HUES48 (cell line): ENCODE measurements around the gene TMEM26.

ENCODE experiments used
- H3K27ac ChIP-seq: one replicate; pipeline ENCODE4 v1.7.0; 2013; ENCODE audit warnings: low read depth, low read length, inconsistent platforms
- H3K27me3 ChIP-seq: 2 replicates; pipeline ENCODE4 v1.6.1; 2013; ENCODE audit warnings: mild to moderate bottlenecking, low read length; ENCODE audit not compliant: control insufficient read depth, insufficient read depth
- H3K36me3 ChIP-seq: 2 replicates; pipeline ENCODE4 v1.6.1; 2013; ENCODE audit warnings: low read length; ENCODE audit not compliant: control insufficient read depth, insufficient read depth
- H3K4me1 ChIP-seq: 2 replicates; pipeline ENCODE4 v1.6.1; 2013; ENCODE audit warnings: mild to moderate bottlenecking, low read length; ENCODE audit not compliant: control insufficient read depth, insufficient read depth
- H3K4me3 ChIP-seq: 2 replicates; pipeline ENCODE4 v1.5.1; 2013; ENCODE audit warnings: mild to moderate bottlenecking, low read depth, low read length
- H3K9ac ChIP-seq: 2 replicates; pipeline ENCODE4 v1.6.1; 2013; ENCODE audit warnings: mild to moderate bottlenecking, low read depth, low read length, moderate library complexity
- H3K9me3 ChIP-seq: 2 replicates; pipeline ENCODE4 v1.6.1; 2013; ENCODE audit warnings: low read length; ENCODE audit not compliant: control insufficient read depth, insufficient read depth

TMEM26 gene

DNA sequence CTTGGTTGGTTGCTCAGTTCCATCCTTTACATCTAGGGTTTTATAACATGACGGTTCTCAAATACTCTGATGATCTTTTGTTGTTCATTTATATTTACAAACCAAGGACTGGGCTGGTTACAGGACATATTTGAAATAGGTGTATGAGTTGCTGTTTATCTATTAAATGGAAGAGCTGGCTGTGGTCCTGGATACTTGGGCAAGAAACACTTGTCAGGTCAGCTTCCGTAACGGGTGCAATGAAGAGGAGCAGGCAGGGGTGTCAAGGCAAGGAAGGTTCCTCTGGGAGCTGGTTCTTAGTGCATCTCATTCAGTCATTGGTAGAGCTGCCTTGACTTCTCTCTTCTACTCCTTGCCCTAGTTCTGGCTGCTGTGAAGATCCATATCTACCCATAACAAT, 4.8 kb upstream of the TMEM26 start:
- H3K36me3 ChIP-seq: no peaks in the 10 kb centered on the region
- H3K4me1 ChIP-seq: peaks cover 8% of the 10 kb centered on the region
- no peaks in the 10 kb centered on the region for H3K9me3 ChIP-seq
- H3K4me3 ChIP-seq: no peak overlapping the region
- peaks cover 22% of the 10 kb centered on the region for H3K27me3 ChIP-seq
- H3K27ac ChIP-seq: no peak overlapping the region
- H3K9ac ChIP-seq: no peak overlapping the region

DNA sequence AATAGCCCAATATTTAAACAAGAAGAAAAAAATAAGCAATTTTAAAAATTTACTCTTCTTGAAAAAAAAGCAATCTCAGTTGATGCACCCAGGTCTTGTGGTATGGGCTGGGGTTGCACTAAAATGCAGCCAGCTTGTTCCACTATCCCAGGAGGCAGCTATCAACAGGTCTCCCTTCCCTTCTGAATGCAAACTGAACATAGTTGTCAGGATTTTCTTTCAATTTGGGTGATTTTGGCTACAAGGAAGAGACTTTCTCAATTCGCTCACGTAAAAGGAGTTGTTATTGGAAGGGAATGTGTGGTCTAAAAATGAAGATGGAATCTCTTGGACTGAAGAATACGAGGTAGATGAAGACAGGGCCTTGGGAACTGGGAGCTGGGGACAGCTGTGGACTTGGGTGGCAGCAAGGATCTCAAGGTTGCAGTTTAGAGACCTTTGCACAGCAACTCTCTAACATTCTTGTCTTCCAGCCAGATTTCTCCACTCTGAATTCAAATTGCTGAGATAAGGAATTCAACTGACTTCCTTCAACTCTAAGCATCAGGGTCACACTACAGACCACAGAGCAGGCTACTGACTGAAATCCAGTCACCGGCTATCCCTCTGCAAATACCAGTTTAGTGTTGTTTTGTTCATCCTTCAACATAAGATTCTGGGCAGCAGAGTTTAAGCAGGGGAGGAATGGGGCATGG, 3.1 kb upstream of the TMEM26 start:
- Histone ChIP-seq H3K9me3 (no peaks in the 10 kb centered on the region), H3K27ac (no peak overlapping the region), H3K9ac (no peak overlapping the region), H3K4me3 (no peak overlapping the region), H3K36me3 (no peaks in the 10 kb centered on the region), H3K4me1 (peaks cover 10% of the 10 kb centered on the region), H3K27me3 (peaks cover 40% of the 10 kb centered on the region)

DNA sequence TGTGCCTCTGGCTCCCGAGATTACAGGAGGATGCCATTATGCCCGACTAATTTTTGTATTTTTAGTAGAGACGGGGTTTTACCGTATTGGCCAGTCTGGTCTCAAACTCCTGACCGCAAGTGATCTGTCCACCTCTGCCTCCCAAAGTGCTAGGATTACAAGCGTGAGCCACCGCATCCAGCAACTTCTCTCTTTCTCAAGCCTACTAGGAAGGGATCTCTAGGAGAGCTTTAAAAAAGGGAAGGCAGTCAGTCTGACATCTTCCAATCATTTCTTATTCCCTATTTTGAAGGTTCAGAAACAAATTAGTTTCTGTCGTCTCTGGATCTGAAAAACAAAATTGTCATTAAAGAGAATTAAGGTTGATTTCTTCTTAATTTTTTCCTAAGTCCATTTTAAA, 2.5 kb upstream of the TMEM26 start:
- H3K4me1 ChIP-seq: peaks cover 11% of the 10 kb centered on the region
- H3K9ac ChIP-seq: no peak overlapping the region
- peaks cover 45% of the 10 kb centered on the region for H3K27me3 ChIP-seq
- H3K4me3 ChIP-seq: no peak overlapping the region
- H3K9me3 ChIP-seq: no peaks in the 10 kb centered on the region
- H3K27ac ChIP-seq: no peak overlapping the region
- no peaks in the 10 kb centered on the region for H3K36me3 ChIP-seq

DNA sequence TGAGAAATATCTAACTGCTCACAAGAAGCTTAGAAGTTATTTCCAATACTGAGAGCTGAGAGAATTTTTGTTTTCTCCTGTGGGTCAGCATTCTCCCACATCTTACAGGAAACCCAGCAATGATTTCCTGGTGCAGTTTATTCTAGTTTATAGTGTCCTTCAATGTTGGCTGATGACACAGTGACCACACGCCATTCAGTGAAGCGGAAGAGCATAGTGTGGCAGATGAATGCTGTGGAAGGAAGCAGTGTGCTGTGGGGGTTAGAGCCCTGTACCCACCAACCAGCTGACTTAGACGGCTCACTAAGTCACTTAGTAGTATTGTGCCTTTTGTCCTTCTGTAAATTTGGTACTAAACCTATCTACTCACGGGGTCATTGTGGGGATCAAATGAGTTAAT, 1.4 kb upstream of the TMEM26 start:
- Histone ChIP-seq H3K4me1 (peaks cover 11% of the 10 kb centered on the region), H3K27me3 (peaks cover 45% of the 10 kb centered on the region), H3K36me3 (no peaks in the 10 kb centered on the region), H3K4me3 (no peak overlapping the region), H3K9me3 (no peaks in the 10 kb centered on the region), H3K9ac (no peak overlapping the region), H3K27ac (no peak overlapping the region)

DNA sequence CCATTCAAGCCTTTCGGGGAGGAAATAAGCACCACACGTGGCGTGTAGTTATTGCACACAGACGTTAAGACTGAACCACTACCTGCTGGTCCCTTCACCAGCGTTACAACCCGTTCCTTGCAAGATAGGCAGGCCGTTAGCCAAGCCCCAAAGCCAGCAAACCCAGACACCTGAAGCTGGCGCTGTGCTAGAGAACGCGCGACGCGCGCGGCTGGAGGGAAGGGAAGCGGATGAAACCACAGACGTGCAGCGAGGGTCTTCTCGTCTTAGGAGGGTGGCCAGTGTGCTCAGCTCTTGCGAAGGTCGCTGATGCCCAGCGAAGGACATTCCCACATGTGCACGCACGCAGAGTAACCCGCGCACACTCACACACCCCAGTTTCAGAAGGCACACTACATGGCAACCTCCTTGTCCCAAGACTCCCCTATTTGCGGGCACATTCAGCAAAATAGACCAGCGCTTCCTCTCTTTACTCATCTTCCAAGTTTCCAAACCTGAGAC, 980 bp downstream of the TMEM26 start:
- H3K4me1 ChIP-seq: peaks cover 11% of the 10 kb centered on the region
- no peaks in the 10 kb centered on the region for H3K9me3 ChIP-seq
- H3K36me3 ChIP-seq: no peaks in the 10 kb centered on the region
- H3K27ac ChIP-seq: no peak overlapping the region
- H3K9ac ChIP-seq: no peak overlapping the region
- peak overlapping the region; percentile 85 for H3K4me3 ChIP-seq
- peaks cover 45% of the 10 kb centered on the region for H3K27me3 ChIP-seq

DNA sequence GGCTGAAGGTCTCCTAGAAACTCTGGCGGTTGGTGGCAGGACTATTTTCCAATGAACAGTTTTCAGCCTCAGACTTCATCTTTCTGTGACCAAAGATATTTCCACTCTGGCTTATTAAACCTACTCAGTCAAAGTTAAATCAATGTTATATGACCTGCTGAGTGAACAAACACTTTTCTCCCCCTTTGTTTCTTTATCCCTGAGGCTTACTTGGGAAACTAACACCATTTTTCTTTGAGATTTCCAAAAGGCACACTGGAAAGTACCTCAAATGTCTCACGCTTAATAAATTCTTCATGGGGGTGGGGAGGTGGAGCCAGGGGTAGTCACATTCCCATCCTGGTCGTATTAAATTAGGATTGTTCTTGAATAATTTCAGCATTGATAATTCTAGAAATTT, 1.8 kb downstream of the TMEM26 start:
- Histone ChIP-seq H3K4me3 (no peak overlapping the region), H3K9me3 (no peaks in the 10 kb centered on the region), H3K27me3 (peaks cover 45% of the 10 kb centered on the region), H3K9ac (no peak overlapping the region), H3K4me1 (peaks cover 11% of the 10 kb centered on the region), H3K36me3 (no peaks in the 10 kb centered on the region), H3K27ac (no peak overlapping the region)

DNA sequence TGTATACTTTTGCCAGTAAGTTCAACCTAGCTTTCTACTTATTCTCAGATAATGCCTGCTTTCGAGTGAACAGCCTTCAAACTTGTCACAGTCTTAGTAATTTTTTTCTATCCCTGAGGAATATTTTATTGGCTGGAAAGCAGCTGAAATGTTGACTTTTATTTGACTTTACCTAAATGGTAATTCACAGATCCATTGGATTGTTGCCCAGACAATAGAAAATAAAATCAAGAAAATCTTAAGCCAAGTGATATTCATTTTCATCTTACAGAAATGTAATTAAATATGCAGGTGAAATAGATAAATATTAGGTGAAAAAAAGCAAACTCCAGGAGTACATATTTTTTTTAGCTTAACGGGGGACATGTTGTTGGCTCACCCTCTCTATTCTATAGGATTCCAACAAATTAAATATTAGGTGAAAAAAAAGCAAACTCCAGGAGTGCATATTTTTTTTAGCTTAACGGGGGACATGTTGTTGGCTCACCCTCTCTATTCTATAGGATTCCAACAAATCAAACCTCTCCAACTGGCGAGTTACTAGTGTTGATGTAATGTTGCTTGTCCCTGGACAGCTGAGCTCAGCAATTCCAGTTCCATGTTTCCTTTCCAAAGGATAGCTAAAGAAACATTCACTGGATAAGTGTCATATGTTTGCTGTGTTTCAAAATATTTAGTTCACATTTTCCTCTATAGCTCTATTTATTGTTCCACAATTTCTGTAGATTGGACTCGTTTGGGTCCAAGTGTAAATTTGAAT, 4.2 kb downstream of the TMEM26 start:
- H3K36me3 ChIP-seq: no peaks in the 10 kb centered on the region

DNA sequence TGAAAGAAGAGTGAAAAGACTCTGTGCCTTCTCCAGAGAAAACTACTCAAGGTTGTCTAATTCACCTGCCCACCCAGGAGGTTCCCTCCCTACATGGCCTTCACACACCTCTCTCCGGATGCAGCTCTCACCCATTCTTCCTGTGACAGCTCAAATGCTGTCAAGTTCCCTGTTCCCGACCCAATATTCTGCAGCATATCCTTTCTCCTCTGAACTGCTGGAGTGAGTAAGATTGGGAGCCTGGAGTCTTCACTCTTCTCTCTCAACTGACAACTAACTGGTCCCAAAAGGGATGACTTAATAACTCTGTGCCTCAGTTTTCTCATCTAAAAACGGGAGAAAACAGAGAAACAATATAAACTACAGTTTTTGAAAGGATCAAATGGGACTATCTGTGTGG, 5.1 kb downstream of the TMEM26 start:
- Histone ChIP-seq H3K9ac (no peak overlapping the region), H3K4me3 (no peak overlapping the region), H3K27me3 (peaks cover 24% of the 10 kb centered on the region)

More for the DNA sequence above, 4.2 kb downstream of the TMEM26 start:
- H3K9ac ChIP-seq: no peak overlapping the region
- H3K9me3 ChIP-seq: no peaks in the 10 kb centered on the region
- H3K4me1 ChIP-seq: peaks cover 10% of the 10 kb centered on the region
- peaks cover 33% of the 10 kb centered on the region for H3K27me3 ChIP-seq
- no peak overlapping the region for H3K4me3 ChIP-seq
- H3K27ac ChIP-seq: no peak overlapping the region

DNA sequence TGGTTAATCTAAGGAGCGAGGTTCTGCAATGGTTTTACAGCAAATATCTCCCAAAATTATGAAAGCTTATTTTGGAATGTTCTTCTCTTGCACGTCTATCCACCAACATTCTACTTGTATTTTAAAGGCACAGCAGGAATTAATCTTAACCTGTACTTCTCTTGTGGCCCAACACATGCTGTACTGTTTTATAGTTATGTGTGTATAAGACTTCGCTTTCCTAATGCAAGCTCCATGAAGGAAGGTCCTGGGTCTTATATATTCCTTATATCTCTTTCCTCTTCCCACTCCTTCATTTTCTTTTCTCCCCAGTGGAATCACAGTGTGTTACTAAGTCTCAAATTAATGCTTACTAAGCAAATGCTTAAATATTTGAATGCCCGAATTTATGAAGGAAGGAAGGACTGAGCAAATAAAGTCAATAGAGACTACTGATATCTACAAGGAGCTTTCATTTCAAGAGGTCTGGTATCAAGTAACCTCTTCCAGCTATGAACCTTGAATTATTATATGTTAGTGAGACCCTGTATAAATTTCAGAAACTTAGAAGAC, 14.0 kb downstream of the TMEM26 start:
- Histone ChIP-seq H3K4me1 (no peaks in the 10 kb centered on the region), H3K9ac (no peak overlapping the region), H3K9me3 (no peaks in the 10 kb centered on the region), H3K27me3 (no peaks in the 10 kb centered on the region), H3K27ac (no peak overlapping the region), H3K36me3 (no peaks in the 10 kb centered on the region), H3K4me3 (no peak overlapping the region)

More for the DNA sequence above, 5.1 kb downstream of the TMEM26 start:
- no peaks in the 10 kb centered on the region for H3K36me3 ChIP-seq
- peaks cover 3% of the 10 kb centered on the region; the same call in 1 of the 2 replicates for H3K4me1 ChIP-seq
- H3K9me3 ChIP-seq: no peaks in the 10 kb centered on the region
- H3K27ac ChIP-seq: no peak overlapping the region

DNA sequence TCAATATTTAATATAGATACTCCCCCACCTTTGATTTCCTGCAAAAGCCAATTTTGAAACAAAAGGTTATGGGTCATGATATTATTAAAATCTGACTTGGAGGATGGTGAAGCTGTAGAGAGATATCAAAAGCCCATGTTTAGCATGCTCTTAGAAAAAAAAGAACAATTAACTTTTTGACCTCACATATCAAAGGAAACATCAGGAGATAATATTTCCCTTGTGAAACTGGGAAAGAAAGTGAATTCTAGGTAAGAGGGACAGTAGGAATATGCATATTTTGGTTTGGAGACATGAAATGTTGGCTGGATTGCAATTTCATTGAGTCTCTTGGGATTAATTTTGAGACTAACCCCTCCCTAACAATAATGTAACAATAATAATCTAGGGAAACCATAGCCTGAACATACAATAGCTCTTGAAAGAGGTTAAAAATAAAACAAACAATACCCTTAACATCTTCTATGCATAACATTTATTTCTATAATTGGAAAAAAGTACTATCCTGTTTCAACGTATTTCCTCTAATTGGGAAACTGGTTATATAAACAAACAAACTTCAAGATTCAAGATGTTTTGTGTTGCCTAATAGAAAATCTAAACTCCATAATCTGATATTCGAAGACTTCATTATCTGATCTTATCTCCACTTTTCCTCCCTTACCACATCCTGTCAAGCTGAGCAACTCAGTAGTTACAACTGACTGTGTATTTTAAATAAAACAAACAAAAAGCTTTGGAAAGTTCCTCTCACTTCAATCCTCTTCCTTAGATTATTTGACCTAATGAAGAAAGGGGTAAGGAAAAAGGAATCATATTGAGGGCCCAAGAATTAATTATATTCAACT, 14.8 kb downstream of the TMEM26 start:
- Histone ChIP-seq H3K27ac (no peak overlapping the region), H3K4me3 (no peak overlapping the region), H3K4me1 (no peaks in the 10 kb centered on the region), H3K36me3 (no peaks in the 10 kb centered on the region), H3K9ac (no peak overlapping the region), H3K9me3 (no peaks in the 10 kb centered on the region), H3K27me3 (no peaks in the 10 kb centered on the region)
